Measurements from ENCODE around the gene WWOX. TPM values are rescaled to one million over a fixed set of nuclear protein-coding genes. Genes with fewer than 3 reads are reported as not detected.

Gene WWOX
- total RNA-seq, 5 donors from 2014 or later (not counting 1 experiment from before 2014, with no cell fraction given) = 21.2 to 26.0 (median 22.6) TPM

DNA sequence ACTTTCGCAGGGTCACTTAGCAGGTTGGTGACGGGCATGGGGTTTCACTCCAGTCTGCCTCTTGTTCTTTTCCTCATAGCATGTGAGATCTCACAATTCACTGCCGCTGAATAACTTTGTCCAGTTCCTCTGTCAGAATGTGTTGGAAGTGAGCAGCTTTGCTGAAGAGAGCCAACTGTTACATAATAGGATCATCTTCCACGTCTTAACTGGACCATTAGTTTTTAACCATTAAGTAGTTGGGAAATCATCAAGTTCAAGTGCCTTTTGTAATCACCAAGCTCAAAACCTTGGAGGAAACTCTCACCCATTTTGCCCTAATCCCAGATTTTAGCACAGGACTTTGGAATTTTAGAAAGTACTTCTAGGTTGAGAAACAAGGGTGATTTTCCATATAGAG lies 290.6 kb downstream of the WWOX start:
- no peak overlapping the region for H3K27ac ChIP-seq (ENCODE audit: low read length)
- H3K36me3 ChIP-seq (ENCODE audit: control insufficient read depth in 2 of 2, extremely low read depth in 1 of 2, insufficient read depth in 1 of 2, low read length in 1 of 2) = peaks cover 0 to 2% of the 10 kb centered on the region in 2 donors
- Mint-ChIP-seq H3K27me3 (no peaks in the 10 kb centered on the region), H3K4me1 (no peaks in the 10 kb centered on the region), H3K4me3 (no peak overlapping the region), H3K27ac (no peak overlapping the region), H3K36me3 (peaks cover 49% of the 10 kb centered on the region), H3K9me3 (no peaks in the 10 kb centered on the region)
- H3K4me1 ChIP-seq (ENCODE audit: control insufficient read depth in 1 of 2, extremely low read depth in 1 of 2, insufficient read depth in 2 of 2, low read length in 2 of 2) = no peaks in the 10 kb centered on the region
- no peak overlapping the region for H3K4me3 ChIP-seq (ENCODE audit: control insufficient read depth in 1 of 2, extremely low read depth in 1 of 2, low read length in 1 of 2)
- ATAC-seq (replicated peaks in 1 of 4) (no peak), DNase-seq (no peak)
- H3K9me3 ChIP-seq = no peaks in the 10 kb centered on the region
- no peaks in the 10 kb centered on the region for H3K27me3 ChIP-seq (replicated peaks in 1 of 2; ENCODE audit: control insufficient read depth in 2 of 2, extremely low read depth in 1 of 2, insufficient read depth in 2 of 2, low read length in 1 of 2)
- CTCF ChIA-PET = no interaction called here
- POLR2A ChIA-PET = no interaction called here
- WGBS (ENCODE audit: insufficient coverage) = 94% methylated on average over 2 of the region's 4 CpGs

DNA sequence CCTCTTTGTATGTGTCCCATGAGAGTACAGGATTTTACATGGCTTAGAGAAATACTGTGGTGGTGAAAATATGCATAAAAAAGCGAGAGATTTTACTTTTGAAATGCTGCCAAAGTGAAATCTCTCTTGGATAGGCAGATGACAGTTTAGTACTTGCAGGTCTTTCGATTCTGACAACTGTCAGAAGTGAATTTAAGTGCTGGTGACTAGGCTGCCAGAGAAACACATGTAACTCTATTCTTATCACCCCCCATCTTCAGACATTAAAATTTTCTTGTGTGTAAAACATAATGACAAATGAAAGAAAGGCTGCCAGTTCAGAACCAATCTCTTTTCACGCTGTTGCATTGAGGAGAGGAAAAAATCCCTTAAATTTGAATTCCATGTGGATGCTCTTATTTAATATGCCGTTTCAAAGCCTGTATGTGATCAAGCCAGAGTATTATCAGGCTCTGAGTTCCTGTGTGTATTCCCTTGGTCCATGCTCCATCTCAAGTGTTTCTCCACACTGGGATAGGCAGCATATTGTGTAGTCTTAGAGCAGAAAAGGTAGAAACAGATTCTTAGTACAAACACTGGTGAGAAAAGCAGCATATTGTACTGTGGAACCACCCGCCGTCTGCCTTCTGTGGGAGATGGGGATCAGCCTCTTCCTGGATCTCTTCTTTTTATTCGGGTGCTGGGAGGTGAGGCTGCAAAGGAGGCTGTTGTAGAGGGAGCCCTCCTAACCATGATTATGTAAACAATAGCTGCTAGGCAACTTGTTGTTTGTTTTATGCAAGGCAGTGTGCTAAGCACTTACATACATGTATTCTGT lies 291.3 kb downstream of the WWOX start:
- no peaks in the 10 kb centered on the region for H3K4me1 ChIP-seq (ENCODE audit: control insufficient read depth in 1 of 2, extremely low read depth in 1 of 2, insufficient read depth in 2 of 2, low read length in 2 of 2)
- no peak overlapping the region for H3K4me3 ChIP-seq (ENCODE audit: control insufficient read depth in 1 of 2, extremely low read depth in 1 of 2, low read length in 1 of 2)
- POLR2A ChIA-PET = no interaction called here
- DNase-seq = no peak
- H3K9me3 Mint-ChIP-seq = no peaks in the 10 kb centered on the region
- peaks cover 49% of the 10 kb centered on the region for H3K36me3 Mint-ChIP-seq
- no peak for ATAC-seq (replicated peaks in 1 of 4)
- 78% methylated on average over 3 of the region's 7 CpGs for WGBS (ENCODE audit: insufficient coverage)
- no peaks in the 10 kb centered on the region for H3K27me3 ChIP-seq (replicated peaks in 1 of 2; ENCODE audit: control insufficient read depth in 2 of 2, extremely low read depth in 1 of 2, insufficient read depth in 2 of 2, low read length in 1 of 2)
- H3K9me3 ChIP-seq = no peaks in the 10 kb centered on the region
- H3K4me3 Mint-ChIP-seq = no peak overlapping the region
- no peak overlapping the region for H3K27ac Mint-ChIP-seq
- H3K4me1 Mint-ChIP-seq = no peaks in the 10 kb centered on the region
- CTCF ChIA-PET = no interaction called here
- no peaks in the 10 kb centered on the region for H3K27me3 Mint-ChIP-seq
- peaks cover 0 to 2% of the 10 kb centered on the region in 2 donors for H3K36me3 ChIP-seq (ENCODE audit: control insufficient read depth in 2 of 2, extremely low read depth in 1 of 2, insufficient read depth in 1 of 2, low read length in 1 of 2)
- no peak overlapping the region for H3K27ac ChIP-seq (ENCODE audit: low read length)

DNA sequence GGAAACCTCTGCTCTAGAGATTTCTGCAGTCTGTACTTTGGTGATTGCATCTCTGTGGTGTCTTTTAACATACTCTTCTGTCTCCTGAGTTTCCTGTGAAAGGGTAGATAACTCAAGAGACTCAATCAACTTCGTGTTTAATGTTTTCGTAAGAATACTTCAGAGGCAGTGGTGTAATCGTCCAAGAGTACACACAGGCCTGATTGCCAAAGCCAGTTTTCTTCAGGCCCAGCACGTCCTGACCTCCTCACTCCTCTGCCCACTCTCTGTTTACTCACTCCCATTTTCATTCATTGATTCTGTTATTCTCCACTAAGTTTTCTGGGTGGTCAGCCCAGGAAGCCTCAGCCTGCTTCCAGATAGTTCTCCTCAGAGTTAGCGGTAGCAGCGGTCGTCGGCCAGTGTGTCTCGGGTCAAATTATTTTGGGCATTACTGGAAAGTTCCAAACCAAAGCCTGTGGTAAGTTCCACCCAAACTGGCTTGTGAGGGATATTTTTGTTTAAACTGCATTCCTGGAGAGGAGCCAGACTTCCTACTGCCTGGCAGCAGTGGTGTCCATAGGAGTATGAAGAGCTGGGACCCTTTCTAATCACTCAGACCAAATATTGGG lies 293.2 kb downstream of the WWOX start:
- ChIA-PET POLR2A (no interaction called here), CTCF (no interaction called here)
- no peaks in the 10 kb centered on the region for H3K27me3 Mint-ChIP-seq
- WGBS (ENCODE audit: insufficient coverage) = 87% methylated on average over 8 of the region's 9 CpGs
- no peaks in the 10 kb centered on the region for H3K4me1 ChIP-seq (ENCODE audit: control insufficient read depth in 1 of 2, extremely low read depth in 1 of 2, insufficient read depth in 2 of 2, low read length in 2 of 2)
- H3K9me3 Mint-ChIP-seq = no peaks in the 10 kb centered on the region
- ATAC-seq (replicated peaks in 1 of 4) = no peak
- H3K27ac Mint-ChIP-seq = no peak overlapping the region
- no peaks in the 10 kb centered on the region for H3K27me3 ChIP-seq (replicated peaks in 1 of 2; ENCODE audit: control insufficient read depth in 2 of 2, extremely low read depth in 1 of 2, insufficient read depth in 2 of 2, low read length in 1 of 2)
- no peak overlapping the region for H3K27ac ChIP-seq (ENCODE audit: low read length)
- H3K36me3 Mint-ChIP-seq = peaks cover 42% of the 10 kb centered on the region
- H3K4me1 Mint-ChIP-seq = no peaks in the 10 kb centered on the region
- H3K9me3 ChIP-seq = no peaks in the 10 kb centered on the region
- H3K36me3 ChIP-seq (ENCODE audit: control insufficient read depth in 2 of 2, extremely low read depth in 1 of 2, insufficient read depth in 1 of 2, low read length in 1 of 2) = peaks cover 0 to 2% of the 10 kb centered on the region in 2 donors
- DNase-seq = no peak
- H3K4me3 ChIP-seq (ENCODE audit: control insufficient read depth in 1 of 2, extremely low read depth in 1 of 2, low read length in 1 of 2) = no peak overlapping the region
- no peak overlapping the region for H3K4me3 Mint-ChIP-seq

DNA sequence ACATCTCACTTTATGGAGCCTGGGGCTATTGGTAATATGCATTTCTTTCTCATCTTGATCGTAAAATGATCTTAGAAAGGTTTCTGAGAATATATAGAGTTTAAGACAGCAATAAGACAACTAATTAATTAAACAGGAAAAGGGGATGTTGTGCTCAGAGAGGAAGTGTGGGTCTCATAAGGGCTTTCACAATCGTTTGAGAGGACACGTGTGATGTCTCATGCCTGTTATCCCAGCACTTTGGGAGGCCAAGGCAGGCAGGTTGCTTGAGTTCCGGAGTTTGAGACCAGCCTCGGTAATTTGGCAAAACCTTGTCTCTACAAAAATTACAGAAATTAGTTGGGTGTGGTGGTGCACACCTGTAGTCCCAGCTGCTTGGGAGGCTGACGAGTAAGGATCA lies 295.6 kb downstream of the WWOX start:
- H3K27ac ChIP-seq (ENCODE audit: low read length) = no peak overlapping the region
- ChIA-PET CTCF (no interaction called here), POLR2A (no interaction called here)
- Mint-ChIP-seq H3K27me3 (no peaks in the 10 kb centered on the region), H3K27ac (no peak overlapping the region), H3K4me3 (no peak overlapping the region), H3K4me1 (no peaks in the 10 kb centered on the region), H3K36me3 (peaks cover 32% of the 10 kb centered on the region), H3K9me3 (no peaks in the 10 kb centered on the region)
- no peak for ATAC-seq (replicated peaks in 1 of 4)
- H3K4me3 ChIP-seq (ENCODE audit: control insufficient read depth in 1 of 2, extremely low read depth in 1 of 2, low read length in 1 of 2) = no peak overlapping the region
- H3K27me3 ChIP-seq (replicated peaks in 1 of 2; ENCODE audit: control insufficient read depth in 2 of 2, extremely low read depth in 1 of 2, insufficient read depth in 2 of 2, low read length in 1 of 2) = no peaks in the 10 kb centered on the region
- no peaks in the 10 kb centered on the region for H3K9me3 ChIP-seq
- no peaks in the 10 kb centered on the region for H3K36me3 ChIP-seq (ENCODE audit: control insufficient read depth in 2 of 2, extremely low read depth in 1 of 2, insufficient read depth in 1 of 2, low read length in 1 of 2)
- H3K4me1 ChIP-seq (ENCODE audit: control insufficient read depth in 1 of 2, extremely low read depth in 1 of 2, insufficient read depth in 2 of 2, low read length in 2 of 2) = no peaks in the 10 kb centered on the region
- no peak for DNase-seq
- WGBS (ENCODE audit: insufficient coverage) = 93% methylated on average over 3 of the region's 6 CpGs

DNA sequence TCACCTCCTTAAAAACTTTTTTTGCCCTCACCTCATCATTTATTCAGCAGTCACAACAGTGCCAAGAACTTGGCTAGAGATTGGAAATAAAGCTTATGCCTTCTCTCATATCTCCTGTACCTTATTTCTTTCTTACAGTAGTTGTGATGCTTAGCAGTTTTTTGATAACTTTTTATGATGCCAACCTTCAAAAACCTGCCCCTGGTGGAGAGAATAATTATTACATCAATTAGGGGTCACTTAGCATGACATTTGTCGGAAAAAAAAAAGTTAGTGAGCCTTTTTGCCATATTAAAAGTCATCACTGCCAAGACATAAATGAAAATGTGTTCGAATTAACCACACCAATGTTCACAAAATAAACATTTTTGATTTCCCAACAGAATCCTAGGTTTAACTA lies 296.6 kb downstream of the WWOX start:
- Histone ChIP-seq H3K27me3 (replicated peaks in 1 of 2; ENCODE audit: control insufficient read depth in 2 of 2, extremely low read depth in 1 of 2, insufficient read depth in 2 of 2, low read length in 1 of 2) (no peaks in the 10 kb centered on the region), H3K4me3 (ENCODE audit: control insufficient read depth in 1 of 2, extremely low read depth in 1 of 2, low read length in 1 of 2) (no peak overlapping the region), H3K36me3 (ENCODE audit: control insufficient read depth in 2 of 2, extremely low read depth in 1 of 2, insufficient read depth in 1 of 2, low read length in 1 of 2) (no peaks in the 10 kb centered on the region), H3K27ac (ENCODE audit: low read length) (no peak overlapping the region), H3K4me1 (ENCODE audit: control insufficient read depth in 1 of 2, extremely low read depth in 1 of 2, insufficient read depth in 2 of 2, low read length in 2 of 2) (no peaks in the 10 kb centered on the region), H3K9me3 (no peaks in the 10 kb centered on the region)
- peaks cover 22% of the 10 kb centered on the region for H3K36me3 Mint-ChIP-seq
- H3K4me3 Mint-ChIP-seq = no peak overlapping the region
- no peak overlapping the region for H3K27ac Mint-ChIP-seq
- ChIA-PET POLR2A (no interaction called here), CTCF (interaction anchor here in 1 of 2 donors (1.0 kb wide), 1 partner anchor 19 kb away, joined by 3 read pairs; no protein-coding TSS in a partner anchor)
- DNase-seq (no peak), ATAC-seq (replicated peaks in 1 of 4) (no peak)
- no peaks in the 10 kb centered on the region for H3K27me3 Mint-ChIP-seq
- no peaks in the 10 kb centered on the region for H3K4me1 Mint-ChIP-seq
- no peaks in the 10 kb centered on the region for H3K9me3 Mint-ChIP-seq
- WGBS (ENCODE audit: insufficient coverage) = 100% methylated on average over 1 of the region's 2 CpGs

DNA sequence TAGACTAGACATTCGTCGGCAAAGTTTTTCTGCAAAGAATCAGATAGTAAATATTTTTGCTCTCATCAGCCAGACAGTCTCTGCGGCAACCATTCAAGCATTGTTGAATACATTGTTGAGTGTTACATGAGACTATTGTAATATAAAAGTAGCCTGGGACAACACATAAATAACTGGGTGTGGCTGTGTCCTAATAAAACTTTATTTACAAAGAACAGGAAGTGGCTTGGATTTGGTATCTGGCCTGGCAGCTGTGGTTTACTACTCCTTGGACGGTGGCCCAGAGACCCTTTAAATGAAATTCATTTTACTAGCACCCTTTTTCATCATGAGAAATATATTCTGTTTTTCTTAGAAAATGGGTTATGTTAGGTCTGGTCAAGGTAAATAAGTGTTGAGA lies 297.2 kb downstream of the WWOX start:
- 100% methylated on average over 3 of the region's 4 CpGs for WGBS (ENCODE audit: insufficient coverage)
- peaks cover 20% of the 10 kb centered on the region for H3K36me3 Mint-ChIP-seq
- no peaks in the 10 kb centered on the region for H3K4me1 ChIP-seq (ENCODE audit: control insufficient read depth in 1 of 2, extremely low read depth in 1 of 2, insufficient read depth in 2 of 2, low read length in 2 of 2)
- ChIA-PET POLR2A (no interaction called here), CTCF (no interaction called here)
- no peaks in the 10 kb centered on the region for H3K27me3 Mint-ChIP-seq
- no peak overlapping the region for H3K27ac ChIP-seq (ENCODE audit: low read length)
- no peaks in the 10 kb centered on the region for H3K9me3 ChIP-seq
- DNase-seq (no peak), ATAC-seq (replicated peaks in 1 of 4) (no peak)
- H3K4me3 ChIP-seq (ENCODE audit: control insufficient read depth in 1 of 2, extremely low read depth in 1 of 2, low read length in 1 of 2) = no peak overlapping the region
- no peak overlapping the region for H3K27ac Mint-ChIP-seq
- H3K4me1 Mint-ChIP-seq = no peaks in the 10 kb centered on the region
- no peaks in the 10 kb centered on the region for H3K9me3 Mint-ChIP-seq
- no peaks in the 10 kb centered on the region for H3K27me3 ChIP-seq (replicated peaks in 1 of 2; ENCODE audit: control insufficient read depth in 2 of 2, extremely low read depth in 1 of 2, insufficient read depth in 2 of 2, low read length in 1 of 2)
- no peaks in the 10 kb centered on the region for H3K36me3 ChIP-seq (ENCODE audit: control insufficient read depth in 2 of 2, extremely low read depth in 1 of 2, insufficient read depth in 1 of 2, low read length in 1 of 2)
- no peak overlapping the region for H3K4me3 Mint-ChIP-seq
